K562 (cell line): Measurements from ENCODE around the gene PLA2G2C. TPM values are rescaled to one million over a fixed set of nuclear protein-coding genes. Genes with fewer than 3 reads are reported as not detected.

ENCODE experiments used
- BCOR ChIP-seq: fragments of 450-650 bp; IDR thresholded peaks from 2 replicates; pipeline ENCODE4 v1.6.1; 2016
- HMG20B ChIP-seq: fragments of 250-450 bp; sonication (Bioruptor Pico); IDR thresholded peaks from 2 replicates; pipeline ENCODE4 v1.5.0; 2021; ENCODE audit warnings: mild to moderate bottlenecking
- JUNB ChIP-seq: fragments of 450-650 bp; formaldehyde crosslinking; conservative IDR thresholded peaks from 2 replicates; pipeline ENCODE4 v1.4.0; 2020; ENCODE audit warnings: mild to moderate bottlenecking
- KLF16 ChIP-seq: IDR thresholded peaks from 2 replicates; pipeline ENCODE4 v1.6.1; 2016; ENCODE audit warnings: antibody characterized with exemption
- NFE2L1 ChIP-seq: fragments of 450-650 bp; IDR thresholded peaks from 2 replicates; pipeline ENCODE4 v1.6.1; 2016; ENCODE audit warnings: missing genetic modification characterization, low read depth, mild to moderate bottlenecking, missing compliant biosample characterization, moderate library complexity, borderline replicate concordance
- RAD21 ChIP-seq, 2 experiments: fragments of 250-450 bp in 1 of 2; fragments of 450-650 bp in 1 of 2; sonication (Bioruptor Pico) in 1 of 2; formaldehyde crosslinking in 1 of 2; IDR thresholded peaks in 1 of 2; conservative IDR thresholded peaks in 1 of 2; 2 replicates each; pipeline versions ENCODE4 v1.4.0 to v1.8.0; 2020 to 2022; ENCODE audit warnings: mild to moderate bottlenecking in 2 of 2, moderate library complexity in 1 of 2
- RUNX1 ChIP-seq: sonication (generic); IDR thresholded peaks from 2 replicates; pipeline ENCODE4 v1.6.1; 2016; ENCODE audit warnings: antibody characterized with exemption, low read depth
- SIN3A ChIP-seq, 2 experiments: fragments of 150-350 bp in 1 of 2; IDR thresholded peaks; 2 replicates each; pipeline ENCODE4 v1.6.1; 2011 to 2016; ENCODE audit warnings: borderline replicate concordance in 2 of 2, low read depth in 2 of 2, low read length in 2 of 2, mild to moderate bottlenecking in 2 of 2, moderate library complexity in 2 of 2; ENCODE audit not compliant: control insufficient read depth in 1 of 2
- SOX6 ChIP-seq: fragments of 450-650 bp; IDR thresholded peaks from 2 replicates; pipeline ENCODE4 v1.6.1; 2014; ENCODE audit warnings: mild to moderate bottlenecking
- TAF9B ChIP-seq: fragments of 450-650 bp; IDR thresholded peaks from 2 replicates; pipeline ENCODE4 v1.6.1; 2018; ENCODE audit warnings: mild to moderate bottlenecking; ENCODE audit not compliant: partially characterized antibody
- TCFL5 ChIP-seq: fragments of 250-450 bp; sonication (Bioruptor Pico); conservative IDR thresholded peaks from 2 replicates; pipeline ENCODE4 v1.6.1; 2021; ENCODE audit warnings: mild to moderate bottlenecking, moderate library complexity, matching md5 sums
- ZBTB11 ChIP-seq, 3 experiments: fragments of 200-800 bp in 1 of 3; fragments of 250-450 bp in 1 of 3; fragments of 450-650 bp in 1 of 3; sonication (Bioruptor Pico) in 1 of 3; sonication (Bioruptor generic) in 1 of 3; formaldehyde crosslinking in 1 of 3; IDR thresholded peaks; 2 replicates each; pipeline versions ENCODE4 v1.6.1 to v1.8.0; 2016 to 2022; ENCODE audit warnings: mild to moderate bottlenecking in 2 of 3, missing genetic modification characterization in 2 of 3, missing compliant biosample characterization in 1 of 3, moderate library complexity in 1 of 3
- ZNF41 ChIP-seq: fragments of 250-450 bp; sonication (Bioruptor Pico); conservative IDR thresholded peaks from 2 replicates; pipeline ENCODE4 v1.4.0; 2020; ENCODE audit warnings: mild to moderate bottlenecking
- polyA plus RNA-seq, 8 experiments: library from polyadenylated mRNA; depleted of rRNA in 4 of 8; stranded (reverse) in 5 of 8; unstranded in 3 of 8; fragments of >200 nt; fragmentation: Nextera tagmentation in 2 of 8; fragmentation: Illumina TruSeq in 1 of 8; extraction: Ambion mirVana in 2 of 8; extraction: Trizol in 1 of 8; gene quantifications; 2 replicates each; pipeline versions ENCODE4 v1.2.1 to v1.2.3, GENCODE V29; 2011 to 2014; ENCODE audit warnings: inconsistent platforms in 1 of 8, missing spikeins in 1 of 8
- total RNA-seq, 7 experiments: library from RNA; depleted of rRNA in 6 of 7; stranded (reverse); fragments of >200 nt in 6 of 7; fragmentation: Illumina TruSeq in 2 of 7; extraction: Trizol in 2 of 7; gene quantifications; 2 replicates each; pipeline versions ENCODE4 v1.2.1 to v1.2.3, GENCODE V29; 2011 to 2021; ENCODE audit warnings: low replicate concordance in 1 of 7
- TF ChIP-seq, protein P1 (sequence below), 2 experiments: fragments of 450-650 bp in 1 of 2; sonication (generic) in 1 of 2; formaldehyde crosslinking in 1 of 2; IDR thresholded peaks; 2 replicates each; pipeline versions ENCODE4 v1.7.1 to v1.9.0; 2016 to 2022; ENCODE audit warnings: inconsistent platforms in 1 of 2, mild to moderate bottlenecking in 1 of 2, missing genetic modification reagents in 1 of 2

Gene PLA2G2C
- total and polyA plus RNA-seq, 9 of the 15 experiments (the other 6 are each of a cell fraction or from before 2014, with no cell fraction given) = 0.14 to 0.49 (median 0.21) TPM

- TF ChIP-seq, protein P1, sequence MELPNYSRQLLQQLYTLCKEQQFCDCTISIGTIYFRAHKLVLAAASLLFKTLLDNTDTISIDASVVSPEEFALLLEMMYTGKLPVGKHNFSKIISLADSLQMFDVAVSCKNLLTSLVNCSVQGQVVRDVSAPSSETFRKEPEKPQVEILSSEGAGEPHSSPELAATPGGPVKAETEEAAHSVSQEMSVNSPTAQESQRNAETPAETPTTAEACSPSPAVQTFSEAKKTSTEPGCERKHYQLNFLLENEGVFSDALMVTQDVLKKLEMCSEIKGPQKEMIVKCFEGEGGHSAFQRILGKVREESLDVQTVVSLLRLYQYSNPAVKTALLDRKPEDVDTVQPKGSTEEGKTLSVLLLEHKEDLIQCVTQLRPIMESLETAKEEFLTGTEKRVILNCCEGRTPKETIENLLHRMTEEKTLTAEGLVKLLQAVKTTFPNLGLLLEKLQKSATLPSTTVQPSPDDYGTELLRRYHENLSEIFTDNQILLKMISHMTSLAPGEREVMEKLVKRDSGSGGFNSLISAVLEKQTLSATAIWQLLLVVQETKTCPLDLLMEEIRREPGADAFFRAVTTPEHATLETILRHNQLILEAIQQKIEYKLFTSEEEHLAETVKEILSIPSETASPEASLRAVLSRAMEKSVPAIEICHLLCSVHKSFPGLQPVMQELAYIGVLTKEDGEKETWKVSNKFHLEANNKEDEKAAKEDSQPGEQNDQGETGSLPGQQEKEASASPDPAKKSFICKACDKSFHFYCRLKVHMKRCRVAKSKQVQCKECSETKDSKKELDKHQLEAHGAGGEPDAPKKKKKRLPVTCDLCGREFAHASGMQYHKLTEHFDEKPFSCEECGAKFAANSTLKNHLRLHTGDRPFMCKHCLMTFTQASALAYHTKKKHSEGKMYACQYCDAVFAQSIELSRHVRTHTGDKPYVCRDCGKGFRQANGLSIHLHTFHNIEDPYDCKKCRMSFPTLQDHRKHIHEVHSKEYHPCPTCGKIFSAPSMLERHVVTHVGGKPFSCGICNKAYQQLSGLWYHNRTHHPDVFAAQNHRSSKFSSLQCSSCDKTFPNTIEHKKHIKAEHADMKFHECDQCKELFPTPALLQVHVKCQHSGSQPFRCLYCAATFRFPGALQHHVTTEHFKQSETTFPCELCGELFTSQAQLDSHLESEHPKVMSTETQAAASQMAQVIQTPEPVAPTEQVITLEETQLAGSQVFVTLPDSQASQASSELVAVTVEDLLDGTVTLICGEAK (IDR thresholded peaks at IDR 0.05) = 0 out of 2 replicates have a peak, but pooled peaks have one; percentile 19
- TF ChIP-seq, protein P1 (CRISPR knock-in tag; IDR thresholded peaks at IDR 0.05) = no peak
- no peak for TF ChIP-seq BCOR
- TF ChIP-seq ZBTB11 (CRISPR knock-in tag; IDR thresholded peaks at IDR 0.05) = 0 out of 6 replicates have a peak, but pooled peaks of 1 of the 3 experiments have one; percentile 32
- TF ChIP-seq ZNF41 = no peak
- no peak for TF ChIP-seq RUNX1
- no peak for TF ChIP-seq TCFL5 (CRISPR knock-in tag)
- TF ChIP-seq TAF9B = no peak
- no peak for TF ChIP-seq NFE2L1
- no peak for TF ChIP-seq HMG20B (CRISPR knock-in tag)
- TF ChIP-seq SOX6 = 0 out of 2 replicates have a peak, but pooled peaks have one; percentile 16
- peak; percentile 42; the same call in 1 of the 2 replicates for TF ChIP-seq KLF16
- no peak for TF ChIP-seq JUNB
- peak; percentile 63 to 89 for TF ChIP-seq RAD21 (CRISPR knock-in tag; conservative IDR thresholded peaks at IDR 0.05 in 1 of 2, IDR thresholded peaks at IDR 0.05 in 1 of 2)
- TF ChIP-seq SIN3A (IDR thresholded peaks at IDR 0.05; ENCODE audit: borderline replicate concordance in 2 of 2, control insufficient read depth in 1 of 2, low read depth in 2 of 2, low read length in 2 of 2) = 0 out of 4 replicates have a peak, but pooled peaks of 1 of the 2 experiments have one; percentile 32
These were observed 8.6 kb upstream of the PLA2G2C start (continued) for GRCh38 chr1:20194757-20195461.
